ENCODE measurements around the gene BZW1. TPM values are rescaled to one million over a fixed set of nuclear protein-coding genes. Genes with fewer than 3 reads are reported as not detected.

The BZW1 gene
- total RNA-seq, 1 experiment from 2014 or later, result 322 TPM

GRCh38 chr2:200774920-200775319 lies 36.8 kb upstream of the BZW1 start:
- 0 out of 2 replicates have a peak, but pooled peaks cover 3% of the 10 kb centered on the region for H3K9me3 ChIP-seq
- H3K27ac Mint-ChIP-seq (ENCODE audit: unreplicated experiment), result no peak overlapping the region
- DNase-seq, result no peak
- ChIA-PET CTCF (no interaction called here), POLR2A (interaction anchor here (0.6 kb wide), 1 partner anchor 67 kb away, joined by 3 read pairs; no protein-coding TSS in a partner anchor)
- H3K9me3 Mint-ChIP-seq (ENCODE audit: unreplicated experiment), result peaks cover 20% of the 10 kb centered on the region
- intact Hi-C loops (cut with micrococcal nuclease; ENCODE audit: unreplicated experiment), result no loop called here
- peaks cover 12% of the 10 kb centered on the region for H3K4me1 Mint-ChIP-seq (ENCODE audit: low read depth, unreplicated experiment)
- peaks cover 18% of the 10 kb centered on the region for H3K4me1 ChIP-seq
- BruUV-seq (replicated peaks), result no TSS peak
- no peaks in the 10 kb centered on the region for H3K36me3 ChIP-seq (ENCODE audit: control insufficient read depth, insufficient read depth, low read length)
- H3K4me3 ChIP-seq (ENCODE audit: low read depth, low read length), result no peak overlapping the region
- no peaks in the 10 kb centered on the region for H3K27me3 Mint-ChIP-seq (ENCODE audit: insufficient read depth, unreplicated experiment)
- no peaks in the 10 kb centered on the region for H3K27me3 ChIP-seq (replicated peaks; ENCODE audit: control insufficient read depth, insufficient read depth, low read length)
- no peaks in the 10 kb centered on the region for H3K36me3 Mint-ChIP-seq (ENCODE audit: insufficient read depth, unreplicated experiment)
- TF ChIP-seq CTCF (IDR thresholded peaks at IDR 0.05; ENCODE audit: insufficient read depth in 1 of 2, low read depth in 1 of 2, low read length in 1 of 2, severe bottlenecking in 1 of 2, unreplicated experiment in 1 of 2), result no peak
- no peak overlapping the region for H3K4me3 Mint-ChIP-seq (ENCODE audit: unreplicated experiment)

- Mint-ChIP-seq H3K36me3 (ENCODE audit: insufficient read depth, unreplicated experiment) (no peaks in the 10 kb centered on the region), H3K27me3 (ENCODE audit: insufficient read depth, unreplicated experiment) (no peaks in the 10 kb centered on the region), H3K4me3 (ENCODE audit: unreplicated experiment) (no peak overlapping the region), H3K27ac (ENCODE audit: unreplicated experiment) (no peak overlapping the region), H3K9me3 (ENCODE audit: unreplicated experiment) (peaks cover 17% of the 10 kb centered on the region), H3K4me1 (ENCODE audit: low read depth, unreplicated experiment) (peaks cover 12% of the 10 kb centered on the region)
- TF ChIP-seq CTCF (IDR thresholded peaks at IDR 0.05; ENCODE audit: insufficient read depth in 1 of 2, low read depth in 1 of 2, low read length in 1 of 2, severe bottlenecking in 1 of 2, unreplicated experiment in 1 of 2), result no peak
- H3K4me1 ChIP-seq, result peaks cover 18% of the 10 kb centered on the region
- ChIA-PET POLR2A (no interaction called here), CTCF (no interaction called here)
- H3K4me3 ChIP-seq (ENCODE audit: low read depth, low read length), result no peak overlapping the region
- H3K27me3 ChIP-seq (replicated peaks; ENCODE audit: control insufficient read depth, insufficient read depth, low read length), result no peaks in the 10 kb centered on the region
- intact Hi-C loops (cut with micrococcal nuclease; ENCODE audit: unreplicated experiment), result no loop called here
- no peak for DNase-seq
- 0 out of 2 replicates have a peak, but pooled peaks cover 3% of the 10 kb centered on the region for H3K9me3 ChIP-seq
- BruUV-seq (replicated peaks), result no TSS peak
- no peaks in the 10 kb centered on the region for H3K36me3 ChIP-seq (ENCODE audit: control insufficient read depth, insufficient read depth, low read length)
Observed at GRCh38 chr2:200777275-200777674, 34.4 kb upstream of the BZW1 start.

- H3K9me3 Mint-ChIP-seq (ENCODE audit: unreplicated experiment), result peaks cover 9% of the 10 kb centered on the region
- DNase-seq, result no peak
- no peaks in the 10 kb centered on the region for H3K36me3 ChIP-seq (ENCODE audit: control insufficient read depth, insufficient read depth, low read length)
- no peak for TF ChIP-seq CTCF (IDR thresholded peaks at IDR 0.05; ENCODE audit: insufficient read depth in 1 of 2, low read depth in 1 of 2, low read length in 1 of 2, severe bottlenecking in 1 of 2, unreplicated experiment in 1 of 2)
- H3K9me3 ChIP-seq, result 0 out of 2 replicates have a peak, but pooled peaks cover 2% of the 10 kb centered on the region
- H3K36me3 Mint-ChIP-seq (ENCODE audit: insufficient read depth, unreplicated experiment), result no peaks in the 10 kb centered on the region
- ChIA-PET POLR2A (no interaction called here), CTCF (no interaction called here)
- peaks cover 18% of the 10 kb centered on the region for H3K4me1 ChIP-seq
- H3K4me1 Mint-ChIP-seq (ENCODE audit: low read depth, unreplicated experiment), result peaks cover 12% of the 10 kb centered on the region
- H3K27me3 Mint-ChIP-seq (ENCODE audit: insufficient read depth, unreplicated experiment), result no peaks in the 10 kb centered on the region
- no peaks in the 10 kb centered on the region for H3K27me3 ChIP-seq (replicated peaks; ENCODE audit: control insufficient read depth, insufficient read depth, low read length)
- intact Hi-C loops (cut with micrococcal nuclease; ENCODE audit: unreplicated experiment), result no loop called here
- H3K4me3 ChIP-seq (ENCODE audit: low read depth, low read length), result no peak overlapping the region
- no peak overlapping the region for H3K4me3 Mint-ChIP-seq (ENCODE audit: unreplicated experiment)
- no TSS peak for BruUV-seq (replicated peaks)
- no peak overlapping the region for H3K27ac Mint-ChIP-seq (ENCODE audit: unreplicated experiment)
Observed at GRCh38 chr2:200778038-200778437, 33.7 kb upstream of the BZW1 start.
